NCI-H2227 treated with DMSO at 0.1 percent for 48 hours (cell line): ENCODE results near the gene GAGE10.
"Not testable (repeated sequence)": the region's sequence is repeated elsewhere in the genome, so short reads cannot be mapped to it uniquely, and the experiment has no call there.

Experiments
- DNase-seq: peaks from one replicate; lab custom pipeline; 2025; lab: John Stamatoyannopoulos, UW

The GAGE10 gene

GRCh38 chrX:49323735-49324134 lies 20.3 kb downstream of the GAGE10 start:
- DNase-seq, result not testable (repeated sequence)

DNA sequence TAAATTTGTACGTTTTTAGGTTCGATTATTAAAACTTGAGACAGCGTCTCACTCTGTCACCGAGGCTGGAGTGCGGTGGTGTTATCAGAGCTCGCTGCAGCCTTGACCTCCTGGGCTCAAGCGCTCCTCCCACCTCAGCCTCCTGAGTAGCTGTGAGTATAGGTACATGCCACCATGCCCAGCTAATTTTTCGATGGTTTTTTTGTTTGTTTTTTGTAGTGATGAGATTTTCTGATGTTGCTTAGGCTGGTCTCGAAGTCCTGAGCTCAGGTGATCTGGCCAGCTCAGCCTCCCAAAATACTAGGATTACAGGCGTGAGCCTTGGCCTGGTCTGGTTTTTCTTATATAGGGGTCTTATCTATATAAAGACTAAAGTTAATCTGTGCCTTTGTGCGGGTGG lies 27.0 kb downstream of the GAGE10 start:
- DNase-seq, result not testable (repeated sequence)

- DNase-seq, result not testable (repeated sequence)
Measured at GRCh38 chrX:49331282-49331681, 27.8 kb downstream of the GAGE10 start, which contains the start of gene GAGE13. Gene GAGE13, plus strand, starts transcription at chrX:49331582. Its CDS starts 1,156 bp downstream, at chrX:49332738.

DNA sequence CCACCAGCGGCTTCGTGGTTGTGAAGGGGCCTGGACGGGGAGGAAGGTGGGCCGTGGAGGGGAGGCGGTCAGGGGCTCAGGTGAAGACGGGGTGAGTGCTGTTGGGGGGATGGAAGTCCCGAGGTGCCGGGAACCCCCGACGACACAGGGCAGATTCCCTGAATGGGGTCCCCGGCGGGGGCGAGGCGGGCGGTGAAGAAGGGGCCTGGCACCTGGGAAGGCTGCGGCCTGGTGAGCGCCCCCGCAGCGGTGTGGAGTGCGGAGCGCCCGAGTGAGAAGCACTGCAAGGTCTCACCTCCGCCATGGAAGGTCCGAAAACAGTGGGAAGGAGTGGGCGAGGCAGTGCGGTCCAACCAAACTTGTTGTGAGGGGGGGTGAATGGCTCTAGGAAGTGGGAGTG lies 28.4 kb downstream of the GAGE10 start:
- DNase-seq, result not testable (repeated sequence)

- DNase-seq, result not testable (repeated sequence)
Measured at GRCh38 chrX:49341449-49341848, 38.0 kb downstream of the GAGE10 start.

DNA sequence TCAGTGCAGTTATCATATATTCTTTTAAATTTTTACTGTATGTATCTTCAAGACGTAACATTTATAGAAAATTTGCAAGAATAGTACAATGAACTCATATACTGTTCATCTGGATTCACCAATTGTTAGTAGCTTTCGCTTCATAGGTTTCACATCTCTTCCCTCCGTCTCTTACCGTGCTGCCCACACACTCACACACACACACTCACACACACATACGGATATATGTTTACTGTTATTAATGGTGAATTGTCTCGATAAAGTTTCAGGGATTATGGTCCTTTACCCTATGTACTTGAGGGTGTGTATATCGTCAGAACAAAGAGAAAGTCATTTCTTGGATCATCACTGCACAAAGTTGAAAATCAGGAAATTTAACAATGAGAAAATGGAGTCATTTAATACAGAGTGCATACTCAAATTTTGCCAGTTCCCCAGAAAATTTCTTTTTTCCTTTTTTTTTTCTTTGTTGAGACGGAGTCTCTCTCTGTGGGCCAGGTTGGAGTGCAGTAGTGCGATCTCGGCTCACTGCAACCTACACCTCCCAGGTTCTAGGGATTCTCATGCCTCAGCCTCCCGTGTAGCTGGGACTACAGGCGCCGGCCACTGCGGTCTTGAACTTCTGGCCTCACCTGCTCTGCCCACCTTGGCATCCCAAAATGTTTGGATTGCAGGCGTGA lies 41.2 kb downstream of the GAGE10 start:
- DNase-seq, result not testable (repeated sequence)

DNA sequence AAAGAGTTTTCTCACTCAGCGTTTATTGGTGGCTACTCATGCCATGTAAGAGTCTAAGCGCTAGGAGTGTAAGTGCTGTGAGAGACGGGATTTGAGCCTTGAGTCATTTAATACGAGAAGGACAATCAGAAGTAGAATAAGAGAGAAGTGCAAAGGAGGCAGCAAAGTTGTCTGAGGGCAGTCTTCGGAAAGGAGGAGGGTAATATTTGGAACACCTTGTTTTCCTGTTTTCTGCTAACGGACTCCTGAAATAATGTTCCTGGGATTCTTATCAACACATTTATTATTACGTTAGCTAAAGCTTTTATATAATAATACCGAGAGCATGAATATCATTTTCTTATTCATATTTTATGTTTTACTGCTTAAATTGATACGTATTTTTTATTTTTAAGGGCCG lies 42.0 kb downstream of the GAGE10 start:
- DNase-seq, result not testable (repeated sequence)

- not testable (repeated sequence) for DNase-seq
Measured at GRCh38 chrX:49346150-49346549, 42.7 kb downstream of the GAGE10 start.
